Activated CD4-positive, alpha-beta T cell treated with anti-CD3 and anti-CD28 coated beads, Interleukin-2, amount 50 U/mL, for 4 hours (primary cell): ENCODE data around the gene RAB41.
"Not testable (repeated sequence)": the region's sequence is repeated elsewhere in the genome, so short reads cannot be mapped to it uniquely, and the experiment has no call there.

Experiments used
- DNase-seq, 2 experiments: peaks; one replicate each; pipeline ENCODE4 v3.0.0-alpha.2; 2020

The RAB41 gene

DNA sequence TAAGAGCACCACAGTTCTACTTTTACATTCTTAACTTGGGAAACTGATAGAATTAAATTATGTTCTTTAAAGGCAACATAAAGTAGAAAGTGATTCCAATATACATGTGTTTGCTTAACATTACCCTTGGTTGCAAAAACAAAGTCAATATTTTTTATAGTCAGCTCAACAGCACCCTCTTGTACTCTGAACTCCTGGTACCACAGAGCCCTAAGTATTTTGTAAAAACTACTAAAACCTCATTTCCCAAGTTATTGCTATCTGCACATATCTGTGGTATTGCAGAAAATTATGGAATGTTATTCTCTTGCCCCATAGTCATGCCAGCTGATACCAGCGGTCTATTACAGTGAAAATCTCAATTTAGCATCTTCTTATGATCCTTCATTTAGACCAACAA, 10.8 kb downstream of the RAB41 start:
- no peak for DNase-seq

- no peak for DNase-seq
Measured at GRCh38 chrX:70293621-70294020, 11.6 kb downstream of the RAB41 start.

DNA sequence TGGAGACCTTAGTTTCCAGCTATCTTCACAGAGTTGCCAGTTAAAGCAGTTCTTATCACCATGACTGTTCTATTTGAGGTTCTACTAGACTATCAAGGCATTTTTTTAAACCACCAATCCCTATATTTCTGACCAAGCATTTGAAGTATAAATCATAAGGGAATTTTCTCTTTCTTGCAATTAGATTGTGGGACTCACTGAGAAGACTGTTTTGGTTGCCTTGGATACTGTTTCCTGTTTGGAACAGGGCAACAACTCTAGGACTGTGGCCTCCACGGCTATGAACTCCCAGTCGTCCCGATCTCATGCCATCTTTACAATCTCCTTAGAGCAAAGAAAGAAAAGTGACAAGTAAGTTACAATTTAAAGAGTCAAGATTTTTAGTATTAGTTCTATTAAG, 19.7 kb downstream of the RAB41 start:
- DNase-seq: no peak

DNA sequence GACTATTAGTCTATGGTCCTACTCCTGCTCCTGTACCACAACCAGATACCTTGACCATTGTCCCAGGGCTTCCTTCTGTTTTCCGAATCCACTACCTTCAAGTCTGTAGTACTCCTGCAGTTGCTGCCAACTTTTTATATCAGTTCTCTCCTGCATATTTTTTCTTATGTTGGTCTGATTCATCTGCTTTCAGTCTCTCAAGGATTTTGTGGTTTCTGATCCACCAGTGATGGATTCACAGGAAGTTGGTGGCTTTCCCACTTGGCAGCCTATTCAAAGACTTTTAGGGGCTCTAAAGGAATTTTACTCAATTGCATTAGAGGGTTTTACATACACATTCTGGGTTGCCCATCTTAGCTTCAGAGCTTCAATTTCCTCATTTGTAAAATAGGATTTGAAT, 31.5 kb downstream of the RAB41 start:
- DNase-seq: no peak

- DNase-seq: no peak
Measured at GRCh38 chrX:70322784-70323183, 40.8 kb downstream of the RAB41 start.

DNA sequence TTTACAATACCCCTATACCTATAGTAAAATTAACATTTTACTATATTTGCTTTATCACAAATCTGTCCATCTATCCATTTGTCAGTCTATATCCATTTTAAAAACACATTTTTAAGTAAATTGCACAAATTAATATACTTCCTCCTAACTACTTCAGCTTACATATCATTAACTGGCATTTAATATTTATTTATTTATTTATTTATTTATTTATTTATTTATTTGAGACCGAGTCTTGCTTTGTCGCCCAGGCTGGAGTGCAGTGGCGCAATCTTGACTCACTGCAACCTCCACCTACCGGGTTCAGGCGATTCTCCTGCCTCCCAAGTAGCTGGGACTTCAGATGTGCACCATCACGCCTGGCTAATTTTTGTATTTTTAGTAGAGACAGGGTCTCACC, 41.7 kb downstream of the RAB41 start:
- not testable (repeated sequence) for DNase-seq

- DNase-seq: no peak
Measured at GRCh38 chrX:70324326-70324725, 42.4 kb downstream of the RAB41 start.

GRCh38 chrX:70331161-70331560, 49.2 kb downstream of the RAB41 start:
- no peak for DNase-seq

GRCh38 chrX:70332600-70332999, 50.6 kb downstream of the RAB41 start:
- no peak for DNase-seq
